ENCODE data around the gene SURF1. TPM values are rescaled to one million over a fixed set of nuclear protein-coding genes. Genes with fewer than 3 reads are reported as not detected.

The SURF1 gene
- total RNA-seq, 2 donors from 2014 or later, result 45.1 to 54.4 TPM

DNA sequence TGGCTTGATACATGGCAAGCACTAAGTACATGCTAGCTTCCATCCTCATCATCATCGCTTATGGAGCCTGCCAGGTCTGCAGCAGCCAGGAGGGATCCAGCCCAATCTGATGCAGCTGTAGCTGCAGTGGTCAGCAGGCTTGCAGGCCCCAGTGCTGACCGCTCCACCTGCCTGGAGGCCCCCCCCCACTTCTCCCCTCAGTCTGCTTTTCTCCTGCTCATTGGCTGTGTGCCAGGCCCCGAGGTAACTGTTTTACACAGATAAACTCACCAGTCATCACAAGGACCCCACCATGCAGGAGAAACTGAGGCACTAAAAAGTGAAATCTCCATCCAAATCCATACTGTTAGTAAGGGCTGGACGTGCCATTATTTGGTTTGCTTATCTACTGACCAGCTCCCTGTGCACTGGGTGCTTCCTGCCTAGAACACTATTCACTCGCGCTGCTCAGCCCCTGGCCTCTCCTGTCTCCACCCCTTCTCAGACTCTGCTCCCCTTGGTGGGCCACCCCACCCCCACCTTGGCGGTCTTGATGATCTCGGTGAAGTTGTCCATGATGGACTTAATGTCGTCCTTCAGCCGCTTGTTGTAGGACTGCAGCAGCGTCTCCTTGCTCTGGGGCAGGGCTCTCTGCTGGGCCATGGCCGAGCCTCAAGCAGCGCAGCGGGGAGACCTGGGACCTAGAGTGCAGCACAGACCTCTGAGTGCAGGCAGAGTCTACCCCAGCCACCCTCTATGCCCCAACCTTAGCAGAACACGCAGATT is 10.1 kb downstream of the SURF1 start:
- Histone ChIP-seq H3K9me3 (ENCODE audit: control insufficient read depth, low read length) (no peaks in the 10 kb centered on the region), H3K9ac (ENCODE audit: extremely low read depth, low read length, poor library complexity, severe bottlenecking) (peak overlapping the region; percentile 83), H3K27ac (ENCODE audit: low read depth, low read length) (no peak overlapping the region), H3K27me3 (ENCODE audit: control insufficient read depth, insufficient read depth, low read length, poor library complexity, severe bottlenecking) (no peaks in the 10 kb centered on the region), H3K4me1 (ENCODE audit: control insufficient read depth, insufficient read depth, low read length) (no peaks in the 10 kb centered on the region), H3K4me3 (ENCODE audit: low read length) (peak overlapping the region; percentile 86), H3K36me3 (ENCODE audit: control insufficient read depth, insufficient read depth, low read length) (peaks cover 68% of the 10 kb centered on the region)
- DNase-seq, result no peak
- Mint-ChIP-seq H3K36me3 (ENCODE audit: low read depth) (peaks cover 76% of the 10 kb centered on the region), H3K27ac (peak overlapping the region; percentile 90), H3K27me3 (ENCODE audit: insufficient read depth) (no peaks in the 10 kb centered on the region), H3K4me3 (peak overlapping the region; percentile 98), H3K4me1 (peaks cover 24% of the 10 kb centered on the region), H3K9me3 (no peaks in the 10 kb centered on the region)
- TF ChIP-seq CTCF (conservative IDR thresholded peaks at IDR 0.05), result no peak
- WGBS, 2 experiments (ENCODE audit: insufficient coverage in 1 of 2, insufficient read length in 1 of 2), result 85% methylated on average over 8 to 15 of the region's 15 CpGs

DNA sequence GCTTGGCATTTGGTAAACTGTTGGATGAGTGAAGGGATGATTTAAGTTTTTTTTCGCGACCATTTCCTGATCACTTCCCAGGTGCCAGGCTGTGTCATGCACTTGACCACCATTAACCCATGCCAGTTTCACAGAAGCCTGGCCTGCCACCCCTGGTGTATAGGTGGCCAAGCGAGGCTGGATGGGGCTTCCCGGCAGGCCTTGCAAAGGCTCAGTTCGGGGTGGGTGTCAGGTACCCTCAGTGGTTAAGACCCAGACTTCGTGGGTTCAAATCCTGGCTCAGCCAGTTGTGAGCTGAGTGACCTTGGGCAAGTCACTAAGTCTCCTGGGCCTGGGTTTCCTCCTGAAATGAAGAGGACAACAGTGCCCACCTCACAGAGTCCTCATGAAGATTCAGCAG is 10.7 kb downstream of the SURF1 start:
- H3K36me3 Mint-ChIP-seq (ENCODE audit: low read depth), result peaks cover 76% of the 10 kb centered on the region
- no peak for TF ChIP-seq CTCF (conservative IDR thresholded peaks at IDR 0.05)
- H3K27me3 Mint-ChIP-seq (ENCODE audit: insufficient read depth), result no peaks in the 10 kb centered on the region
- no peak overlapping the region for H3K27ac Mint-ChIP-seq
- H3K27ac ChIP-seq (ENCODE audit: low read depth, low read length), result no peak overlapping the region
- 91 to 98% methylated on average over 3 to 6 of the region's 6 CpGs for WGBS, 2 experiments (ENCODE audit: insufficient coverage in 1 of 2, insufficient read length in 1 of 2)
- no peaks in the 10 kb centered on the region for H3K9me3 Mint-ChIP-seq
- H3K4me1 Mint-ChIP-seq, result peaks cover 24% of the 10 kb centered on the region
- no peaks in the 10 kb centered on the region for H3K27me3 ChIP-seq (ENCODE audit: control insufficient read depth, insufficient read depth, low read length, poor library complexity, severe bottlenecking)
- H3K4me3 ChIP-seq (ENCODE audit: low read length), result no peak overlapping the region
- no peak for DNase-seq
- H3K9me3 ChIP-seq (ENCODE audit: control insufficient read depth, low read length), result no peaks in the 10 kb centered on the region
- H3K9ac ChIP-seq (ENCODE audit: extremely low read depth, low read length, poor library complexity, severe bottlenecking), result no peak overlapping the region
- H3K4me3 Mint-ChIP-seq, result no peak overlapping the region
- H3K36me3 ChIP-seq (ENCODE audit: control insufficient read depth, insufficient read depth, low read length), result peaks cover 68% of the 10 kb centered on the region
- no peaks in the 10 kb centered on the region for H3K4me1 ChIP-seq (ENCODE audit: control insufficient read depth, insufficient read depth, low read length)

GRCh38 chr9:133344979-133345378 is 11.3 kb downstream of the SURF1 start:
- no peaks in the 10 kb centered on the region for H3K27me3 ChIP-seq (ENCODE audit: control insufficient read depth, insufficient read depth, low read length, poor library complexity, severe bottlenecking)
- no peaks in the 10 kb centered on the region for H3K4me1 ChIP-seq (ENCODE audit: control insufficient read depth, insufficient read depth, low read length)
- no peak overlapping the region for H3K4me3 Mint-ChIP-seq
- H3K27ac ChIP-seq (ENCODE audit: low read depth, low read length), result no peak overlapping the region
- no peak for TF ChIP-seq CTCF (conservative IDR thresholded peaks at IDR 0.05)
- H3K36me3 ChIP-seq (ENCODE audit: control insufficient read depth, insufficient read depth, low read length), result peaks cover 68% of the 10 kb centered on the region
- H3K4me1 Mint-ChIP-seq, result peaks cover 22% of the 10 kb centered on the region
- peaks cover 76% of the 10 kb centered on the region for H3K36me3 Mint-ChIP-seq (ENCODE audit: low read depth)
- H3K27me3 Mint-ChIP-seq (ENCODE audit: insufficient read depth), result no peaks in the 10 kb centered on the region
- 93 to 96% methylated on average over 8 to 12 of the region's 12 CpGs for WGBS, 2 experiments (ENCODE audit: insufficient coverage in 1 of 2, insufficient read length in 1 of 2)
- H3K4me3 ChIP-seq (ENCODE audit: low read length), result no peak overlapping the region
- H3K27ac Mint-ChIP-seq, result no peak overlapping the region
- H3K9me3 Mint-ChIP-seq, result no peaks in the 10 kb centered on the region
- no peak for DNase-seq
- H3K9ac ChIP-seq (ENCODE audit: extremely low read depth, low read length, poor library complexity, severe bottlenecking), result no peak overlapping the region
- no peaks in the 10 kb centered on the region for H3K9me3 ChIP-seq (ENCODE audit: control insufficient read depth, low read length)

All from endodermal cell (in vitro differentiated cells).